GM10248 (cell line): Measurements from ENCODE around the gene HEYL.

Source experiments
- CTCF ChIA-PET: fragments of 300-600 bp; sonication (Branson Sonifier 250); formaldehyde crosslinking; extraction: SDS; loops from one replicate; lab custom pipeline; 2021; ENCODE audit warnings: antibody characterized with exemption; lab: Yijun Ruan, JAX
- POLR2A ChIA-PET: fragments of 350-650 bp; sonication (Branson Sonifier 250); formaldehyde crosslinking; extraction: SDS; loops from one replicate; lab custom pipeline; 2020; ENCODE audit warnings: antibody characterized with exemption; lab: Yijun Ruan, JAX
- DNase-seq: peaks from one replicate; pipeline ENCODE4 v3.0.0; 2012; ENCODE audit errors: extremely low spot score
- CTCF ChIP-seq: IDR thresholded peaks from 2 replicates; pipeline ENCODE4 v1.5.1; 2012; ENCODE audit warnings: mild to moderate bottlenecking, low read depth; ENCODE audit errors: extremely low read depth, missing control alignments, control extremely low read depth

The HEYL gene

GRCh38 chr1:39683591-39684312 is 44.3 kb upstream of the HEYL start:
- ChIA-PET POLR2A (no interaction called here), CTCF (interaction anchor here (1.0 to 2.7 kb wide), 2 partner anchors 10 to 218 kb away, joined by 3 to 9 read pairs; partner anchors contain the start of gene MYCL)
- TF ChIP-seq CTCF: no peak
- no peak for DNase-seq

- ChIA-PET POLR2A (no interaction called here), CTCF (interaction anchor here (1.2 to 3.6 kb wide), 5 partner anchors 10 to 76 kb away, joined by 4 to 27 read pairs (median 16); partner anchors contain the start of gene NT5C1A)
- no peak for TF ChIP-seq CTCF
- DNase-seq: no peak
These were observed 42.6 kb upstream of the HEYL start for GRCh38 chr1:39681999-39682398.

GRCh38 chr1:39681294-39681693 is 41.9 kb upstream of the HEYL start:
- ChIA-PET POLR2A (no interaction called here), CTCF (interaction anchor here (1.2 to 3.6 kb wide), 6 partner anchors 9 to 75 kb away, joined by 4 to 27 read pairs (median 16); partner anchors contain the start of gene NT5C1A)
- TF ChIP-seq CTCF: no peak
- DNase-seq: no peak

GRCh38 chr1:39680751-39681150 is 41.3 kb upstream of the HEYL start:
- no peak for DNase-seq
- no peak for TF ChIP-seq CTCF
- ChIA-PET POLR2A (no interaction called here), CTCF (interaction anchor here (0.9 to 3.6 kb wide), 8 partner anchors 9 to 75 kb away, joined by 3 to 27 read pairs (median 10); partner anchors contain the start of gene NT5C1A)

- no peak for DNase-seq
These were observed 40.4 kb upstream of the HEYL start for GRCh38 chr1:39679821-39680220.

GRCh38 chr1:39678889-39679288 is 39.4 kb upstream of the HEYL start:
- TF ChIP-seq CTCF: no peak
- ChIA-PET CTCF (interaction anchor here (1.3 to 3.6 kb wide), 3 partner anchors 20 to 121 kb away, joined by 3 to 27 read pairs (median 4); no protein-coding TSS in a partner anchor), POLR2A (no interaction called here)
- no peak for DNase-seq

More at GRCh38 chr1:39679821-39680220, 40.4 kb upstream of the HEYL start:
- no peak for TF ChIP-seq CTCF
- ChIA-PET POLR2A (no interaction called here), CTCF (interaction anchor here (1.0 to 3.6 kb wide), 6 partner anchors 8 to 74 kb away, joined by 3 to 27 read pairs (median 16); partner anchors contain the start of gene NT5C1A)
